HepG2 (cell line): ENCODE data around the gene VDAC1. TPM values are rescaled to one million over a fixed set of nuclear protein-coding genes. Genes with fewer than 3 reads are reported as not detected.

Experiments used
- ATF1 ChIP-seq: IDR thresholded peaks from 2 replicates; pipeline ENCODE4 v1.6.1; 2016; ENCODE audit warnings: mild to moderate bottlenecking, control low read depth
- FOXC1 ChIP-seq: sonication (generic); formaldehyde crosslinking; IDR thresholded peaks from 2 replicates; pipeline ENCODE4 v1.8.0; 2022; ENCODE audit warnings: mild to moderate bottlenecking, missing genetic modification reagents, borderline replicate concordance
- HIC2 ChIP-seq: sonication (generic); formaldehyde crosslinking; IDR thresholded peaks from 2 replicates; pipeline ENCODE4 v1.9.0; 2022; ENCODE audit warnings: low read depth, missing genetic modification reagents
- HNF4A ChIP-seq: sonication (generic); formaldehyde crosslinking; IDR thresholded peaks from 2 replicates; pipeline ENCODE4 v1.4.0; 2020; ENCODE audit warnings: missing genetic modification reagents
- ISX ChIP-seq: sonication (generic); formaldehyde crosslinking; conservative IDR thresholded peaks from 2 replicates; pipeline ENCODE4 v1.5.0; 2020; ENCODE audit warnings: missing genetic modification reagents
- MED13 ChIP-seq: sonication (generic); formaldehyde crosslinking; IDR thresholded peaks from 2 replicates; pipeline ENCODE4 v1.5.0; 2020; ENCODE audit warnings: missing genetic modification reagents
- RFXANK ChIP-seq: IDR thresholded peaks from 2 replicates; pipeline ENCODE4 v1.6.1; 2016
- SRSF4 ChIP-seq: fragments of 200-400 bp; formaldehyde crosslinking; IDR thresholded peaks from one replicate; pipeline ENCODE4 v1.6.1; 2018; ENCODE audit warnings: mild to moderate bottlenecking, low read depth, low read length, moderate library complexity; ENCODE audit not compliant: poor library complexity, severe bottlenecking
- TAF1 ChIP-seq: sonication (generic); formaldehyde crosslinking; IDR thresholded peaks from 2 replicates; pipeline ENCODE4 v1.4.0; 2020; ENCODE audit warnings: missing genetic modification reagents
- ZBTB37 ChIP-seq: sonication (generic); formaldehyde crosslinking; IDR thresholded peaks from 2 replicates; pipeline ENCODE4 v1.4.0; 2020; ENCODE audit warnings: mild to moderate bottlenecking, missing genetic modification reagents
- ZFX ChIP-seq: sonication (generic); formaldehyde crosslinking; IDR thresholded peaks from 2 replicates; pipeline ENCODE4 v1.4.0; 2020; ENCODE audit warnings: mild to moderate bottlenecking, low read depth, missing genetic modification reagents, moderate library complexity
- ZMYM3 ChIP-seq: sonication (generic); formaldehyde crosslinking; IDR thresholded peaks from 2 replicates; pipeline ENCODE4 v1.5.1; 2020; ENCODE audit warnings: mild to moderate bottlenecking, missing genetic modification reagents
- ZNF121 ChIP-seq: sonication (generic); formaldehyde crosslinking; IDR thresholded peaks from 2 replicates; pipeline ENCODE4 v1.5.0; 2020; ENCODE audit warnings: mild to moderate bottlenecking, missing genetic modification reagents
- ZNF143 ChIP-seq: sonication (generic); formaldehyde crosslinking; IDR thresholded peaks from 2 replicates; pipeline ENCODE4 v1.4.0; 2020; ENCODE audit warnings: missing genetic modification reagents
- ZNF263 ChIP-seq: sonication (generic); formaldehyde crosslinking; IDR thresholded peaks from 2 replicates; pipeline ENCODE4 v1.4.0; 2020; ENCODE audit warnings: missing genetic modification reagents
- ZNF335 ChIP-seq: sonication (generic); formaldehyde crosslinking; IDR thresholded peaks from 2 replicates; pipeline ENCODE4 v1.4.0; 2020; ENCODE audit warnings: missing genetic modification reagents
- ZNF558 ChIP-seq: sonication (generic); formaldehyde crosslinking; IDR thresholded peaks from 2 replicates; pipeline ENCODE4 v1.9.0; 2022; ENCODE audit warnings: mild to moderate bottlenecking, missing genetic modification reagents, borderline replicate concordance
- ZNF577 ChIP-seq: sonication (generic); formaldehyde crosslinking; IDR thresholded peaks from 2 replicates; pipeline ENCODE4 v1.4.0; 2020; ENCODE audit warnings: mild to moderate bottlenecking, low read depth, missing genetic modification reagents, borderline replicate concordance
- ZNF619 ChIP-seq: sonication (generic); formaldehyde crosslinking; IDR thresholded peaks from 2 replicates; pipeline ENCODE4 v1.4.0; 2020; ENCODE audit warnings: mild to moderate bottlenecking, missing genetic modification reagents
- ZNF790 ChIP-seq: sonication (generic); formaldehyde crosslinking; IDR thresholded peaks from 2 replicates; pipeline ENCODE4 v1.8.0; 2022; ENCODE audit warnings: missing genetic modification reagents, mild to moderate bottlenecking, borderline replicate concordance
- ZNF800 ChIP-seq: sonication (generic); formaldehyde crosslinking; IDR thresholded peaks from 2 replicates; pipeline ENCODE4 v1.4.0; 2020; ENCODE audit warnings: missing genetic modification reagents
- ZSCAN30 ChIP-seq: sonication (generic); formaldehyde crosslinking; IDR thresholded peaks from 2 replicates; pipeline ENCODE4 v1.5.0; 2020; ENCODE audit warnings: mild to moderate bottlenecking, missing genetic modification reagents
- polyA plus RNA-seq, 8 experiments: library from polyadenylated mRNA; depleted of rRNA in 3 of 8; stranded (reverse) in 7 of 8; unstranded in 1 of 8; fragments of >200 nt; fragmentation: Illumina TruSeq in 4 of 8; extraction: Trizol in 4 of 8; gene quantifications; 2 replicates each; pipeline versions ENCODE4 v1.2.1 to v1.2.3, GENCODE V29; 2011 to 2016; ENCODE audit warnings: low read depth in 4 of 8, missing spikeins in 1 of 8, mixed read lengths in 1 of 8; ENCODE audit not compliant: insufficient read depth in 1 of 8
- total RNA-seq, 5 experiments: library from RNA; depleted of rRNA; stranded (reverse); fragments of >200 nt; fragmentation: Illumina TruSeq; extraction: Trizol; gene quantifications; 2 replicates each; pipeline ENCODE4 v1.2.3, GENCODE V29; 2016; ENCODE audit warnings: low read depth in 1 of 5
- TF ChIP-seq, protein P1 (sequence below): sonication (generic); formaldehyde crosslinking; IDR thresholded peaks from 2 replicates; pipeline ENCODE4 v1.5.1; 2020; ENCODE audit warnings: mild to moderate bottlenecking, moderate library complexity, missing genetic modification reagents
- TF ChIP-seq, protein P2 (sequence below): sonication (generic); formaldehyde crosslinking; IDR thresholded peaks from 2 replicates; pipeline ENCODE4 v1.8.0; 2022; ENCODE audit warnings: mild to moderate bottlenecking, missing genetic modification reagents, moderate library complexity

Gene VDAC1
- total and polyA plus RNA-seq, 2 of the 13 experiments (the other 11 are each of a cell fraction or from before 2014, with no cell fraction given), result 112 to 380 TPM

- TF ChIP-seq ZBTB37 (CRISPR knock-in tag), result 0 out of 2 replicates have a peak, but pooled peaks have one; percentile 1
- no peak for TF ChIP-seq ZNF121 (CRISPR knock-in tag)
- TF ChIP-seq ZNF619 (CRISPR knock-in tag), result no peak
- TF ChIP-seq ZFX, result no peak
- no peak for TF ChIP-seq ZNF335 (CRISPR knock-in tag)
- no peak for TF ChIP-seq ZNF800 (CRISPR knock-in tag)
- TF ChIP-seq, protein P1, sequence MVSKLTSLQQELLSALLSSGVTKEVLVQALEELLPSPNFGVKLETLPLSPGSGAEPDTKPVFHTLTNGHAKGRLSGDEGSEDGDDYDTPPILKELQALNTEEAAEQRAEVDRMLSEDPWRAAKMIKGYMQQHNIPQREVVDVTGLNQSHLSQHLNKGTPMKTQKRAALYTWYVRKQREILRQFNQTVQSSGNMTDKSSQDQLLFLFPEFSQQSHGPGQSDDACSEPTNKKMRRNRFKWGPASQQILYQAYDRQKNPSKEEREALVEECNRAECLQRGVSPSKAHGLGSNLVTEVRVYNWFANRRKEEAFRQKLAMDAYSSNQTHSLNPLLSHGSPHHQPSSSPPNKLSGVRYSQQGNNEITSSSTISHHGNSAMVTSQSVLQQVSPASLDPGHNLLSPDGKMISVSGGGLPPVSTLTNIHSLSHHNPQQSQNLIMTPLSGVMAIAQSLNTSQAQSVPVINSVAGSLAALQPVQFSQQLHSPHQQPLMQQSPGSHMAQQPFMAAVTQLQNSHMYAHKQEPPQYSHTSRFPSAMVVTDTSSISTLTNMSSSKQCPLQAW (CRISPR knock-in tag), result 0 out of 2 replicates have a peak, but pooled peaks have one; percentile 39
- TF ChIP-seq HIC2 (CRISPR knock-in tag), result no peak
- no peak for TF ChIP-seq RFXANK
- TF ChIP-seq ISX (CRISPR knock-in tag), result no peak
- no peak for TF ChIP-seq ZNF577 (CRISPR knock-in tag)
- no peak for TF ChIP-seq ZMYM3 (CRISPR knock-in tag)
- TF ChIP-seq ATF1 (CRISPR knock-in tag), result no peak
- TF ChIP-seq ZNF790 (CRISPR knock-in tag), result no peak
- peak; percentile 12; the same call in 1 of the 2 replicates for TF ChIP-seq ZNF263 (CRISPR knock-in tag)
- TF ChIP-seq HNF4A (CRISPR knock-in tag), result no peak
- no peak for TF ChIP-seq FOXC1 (CRISPR knock-in tag)
- TF ChIP-seq MED13 (CRISPR knock-in tag), result no peak
- TF ChIP-seq ZNF558 (CRISPR knock-in tag), result 0 out of 2 replicates have a peak, but pooled peaks have one; percentile 35
- TF ChIP-seq ZSCAN30 (CRISPR knock-in tag), result no peak
- no peak for TF ChIP-seq SRSF4
- TF ChIP-seq ZNF143 (CRISPR knock-in tag), result no peak
- TF ChIP-seq, protein P2, sequence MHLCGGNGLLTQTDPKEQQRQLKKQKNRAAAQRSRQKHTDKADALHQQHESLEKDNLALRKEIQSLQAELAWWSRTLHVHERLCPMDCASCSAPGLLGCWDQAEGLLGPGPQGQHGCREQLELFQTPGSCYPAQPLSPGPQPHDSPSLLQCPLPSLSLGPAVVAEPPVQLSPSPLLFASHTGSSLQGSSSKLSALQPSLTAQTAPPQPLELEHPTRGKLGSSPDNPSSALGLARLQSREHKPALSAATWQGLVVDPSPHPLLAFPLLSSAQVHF (CRISPR knock-in tag), result no peak
- TF ChIP-seq TAF1, result no peak
Observed at GRCh38 chr5:134005417-134006061, 764 bp upstream of the VDAC1 start (continued).
